ENCODE data around the gene DLGAP4.

GRCh38 chr20:36439040-36439730 lies 133.0 kb downstream of the DLGAP4 start:
- TF ChIP-seq NCOA2 (IDR thresholded peaks at IDR 0.05; ENCODE audit: partially characterized antibody in 2 of 2) = no peak
- no peak for TF ChIP-seq EP300 (IDR thresholded peaks at IDR 0.05; ENCODE audit: low read length)
- no peak for TF ChIP-seq ZHX1 (conservative IDR thresholded peaks at IDR 0.05; ENCODE audit: low read length)
- no peak for TF ChIP-seq HDAC6 (IDR thresholded peaks at IDR 0.05; ENCODE audit: low read depth, low read length)
- TF ChIP-seq ATF3 (IDR thresholded peaks at IDR 0.05) = no peak
- no peak for TF ChIP-seq ATF3 (CRISPR knock-in tag; conservative IDR thresholded peaks at IDR 0.05)

All from K562 (cell line).